Mucosa of descending colon (tissue), 3 donors: ENCODE results near the gene TFAM. TPM values are rescaled to one million over a fixed set of nuclear protein-coding genes. Genes with fewer than 3 reads are reported as not detected.
A peak's percentile ranks its signal among the peaks of the same experiment; 100 is the strongest.

Source experiments
- ATAC-seq: fragments of 200-7000 bp; cut with Tn5 transposase; one replicate; pipeline ENCODE4 v1.9.1; 2020; ENCODE audit warnings: mild to moderate bottlenecking, moderate library complexity
- DNase-seq, 3 donors: peaks; one replicate each; pipeline ENCODE4 v3.0.0-alpha.2; 2020
- H3K36me3 ChIP-seq: fragments of 200-600 bp; one replicate; pipeline ENCODE4 v1.8.0; 2021; ENCODE audit warnings: low read depth, mild to moderate bottlenecking
- H3K4me1 ChIP-seq: fragments of 200-600 bp; one replicate; pipeline ENCODE4 v1.8.0; 2021; ENCODE audit warnings: low read depth, mild to moderate bottlenecking
- H3K4me3 ChIP-seq: fragments of 200-600 bp; one replicate; pipeline ENCODE4 v1.8.0; 2021; ENCODE audit warnings: mild to moderate bottlenecking
- H3K9me3 ChIP-seq: fragments of 200-600 bp; one replicate; pipeline ENCODE4 v1.8.0; 2021; ENCODE audit warnings: mild to moderate bottlenecking
- CTCF ChIP-seq: fragments of 200-600 bp; IDR thresholded peaks from one replicate; pipeline ENCODE4 v1.8.0; 2022; ENCODE audit warnings: antibody characterized with exemption, mild to moderate bottlenecking
- intact Hi-C, 2 donors: fragments of 100-400 bp; cut with DNase I in 1 of 2; cut with micrococcal nuclease in 1 of 2; formaldehyde crosslinking; loops; one replicate each; pipeline versions ENCODE4 v1.11.0 to v1.11.1; 2022; cut with DNase I, micrococcal nuclease
- total RNA-seq, 3 donors: library from RNA; stranded (reverse); fragmentation: NEBNext Ultra II Directional in 2 of 3; extraction: Animal tissue kit (Norgen Biotek cat#: 25700) in 2 of 3; gene quantifications; one replicate each; pipeline versions ENCODE4 v1.2.1 to v1.2.4, GENCODE V29; 2021 to 2023
- donor health status: DM: no; HTN: no; CAD: no; lungs with moderate emphysema.
- donor health status: DM: no; HTN: no; CAD: no.
- donor health status: DM: no; HTN: yes; CAD: no.

TFAM gene
- total RNA-seq, 3 donors from 2014 or later = 26.5 to 36.7 (median 30.8) TPM

- intact Hi-C loops = no loop called here
- TF ChIP-seq CTCF = no peak
These were observed 32.1 kb upstream of the TFAM start for GRCh38 chr10:58352956-58353610.

GRCh38 chr10:58356756-58357155, 28.5 kb upstream of the TFAM start:
- peaks cover 7% of the 10 kb centered on the region for H3K4me1 ChIP-seq
- no peak for TF ChIP-seq CTCF
- no peak for ATAC-seq
- no peaks in the 10 kb centered on the region for H3K36me3 ChIP-seq
- no peaks in the 10 kb centered on the region for H3K9me3 ChIP-seq
- intact Hi-C loops = no loop called here
- H3K4me3 ChIP-seq = no peak overlapping the region
- no peak for DNase-seq

More at GRCh38 chr10:58352956-58353610, 32.1 kb upstream of the TFAM start:
- ATAC-seq (no peak), DNase-seq (no peak)
- no peaks in the 10 kb centered on the region for H3K9me3 ChIP-seq
- no peak overlapping the region for H3K4me3 ChIP-seq
- no peaks in the 10 kb centered on the region for H3K36me3 ChIP-seq
- H3K4me1 ChIP-seq = peaks cover 1% of the 10 kb centered on the region

- ATAC-seq = peak; percentile 90
- peaks cover 7% of the 10 kb centered on the region for H3K4me1 ChIP-seq
- DNase-seq = peak in 1 of 3 donors; percentile 22
- H3K9me3 ChIP-seq = no peaks in the 10 kb centered on the region
- no peaks in the 10 kb centered on the region for H3K36me3 ChIP-seq
- no peak overlapping the region for H3K4me3 ChIP-seq
- intact Hi-C loops = no loop called here
- TF ChIP-seq CTCF = no peak
These were observed 26.8 kb upstream of the TFAM start for GRCh38 chr10:58358314-58358933.

GRCh38 chr10:58358947-58359346, 26.3 kb upstream of the TFAM start:
- TF ChIP-seq CTCF = no peak

GRCh38 chr10:58359541-58359940, 25.7 kb upstream of the TFAM start:
- no peak for DNase-seq

More at GRCh38 chr10:58358947-58359346, 26.3 kb upstream of the TFAM start:
- ATAC-seq (peak; percentile 52), DNase-seq (no peak)
- intact Hi-C loops = no loop called here
- H3K4me3 ChIP-seq = no peak overlapping the region
- peaks cover 7% of the 10 kb centered on the region for H3K4me1 ChIP-seq
- no peaks in the 10 kb centered on the region for H3K36me3 ChIP-seq
- no peaks in the 10 kb centered on the region for H3K9me3 ChIP-seq

More at GRCh38 chr10:58359541-58359940, 25.7 kb upstream of the TFAM start:
- H3K36me3 ChIP-seq = no peaks in the 10 kb centered on the region
- H3K4me3 ChIP-seq = no peak overlapping the region
- intact Hi-C loops = no loop called here
- no peak for ATAC-seq
- H3K9me3 ChIP-seq = no peaks in the 10 kb centered on the region
- no peak for TF ChIP-seq CTCF
- H3K4me1 ChIP-seq = peaks cover 7% of the 10 kb centered on the region
